ENCODE results near the gene COL13A1. TPM values are rescaled to one million over a fixed set of nuclear protein-coding genes. Genes with fewer than 3 reads are reported as not detected.

COL13A1 gene
- polyA plus RNA-seq, 1 donor, result 9.6 TPM

- no CpG with 5 or more reads among the region's 5 CpGs for WGBS (ENCODE audit: insufficient coverage, low lambda C conversion rate)
- peak in 1 of 2 donors; percentile 66 for DNase-seq
- H3K27ac ChIP-seq (ENCODE audit: low read length), result no peak overlapping the region
- H3K9me3 ChIP-seq (ENCODE audit: control insufficient read depth, low read depth, low read length), result no peaks in the 10 kb centered on the region
- no peaks in the 10 kb centered on the region for H3K27me3 ChIP-seq (ENCODE audit: control insufficient read depth, insufficient read depth, low read length)
- no peaks in the 10 kb centered on the region for H3K36me3 ChIP-seq (ENCODE audit: control insufficient read depth, insufficient read depth, low read length)
- H3K4me1 ChIP-seq (ENCODE audit: control insufficient read depth, insufficient read depth, low read length), result peaks cover 25% of the 10 kb centered on the region
- H3K4me3 ChIP-seq (ENCODE audit: low read length), result no peak overlapping the region
Measured at GRCh38 chr10:69883310-69884023, 81.8 kb downstream of the COL13A1 start.

- WGBS (ENCODE audit: insufficient coverage, low lambda C conversion rate), result no CpG with 5 or more reads among the region's 3 CpGs
- H3K4me1 ChIP-seq (ENCODE audit: control insufficient read depth, insufficient read depth, low read length), result peaks cover 30% of the 10 kb centered on the region
- no peaks in the 10 kb centered on the region for H3K9me3 ChIP-seq (ENCODE audit: control insufficient read depth, low read depth, low read length)
- H3K36me3 ChIP-seq (ENCODE audit: control insufficient read depth, insufficient read depth, low read length), result no peaks in the 10 kb centered on the region
- H3K27me3 ChIP-seq (ENCODE audit: control insufficient read depth, insufficient read depth, low read length), result no peaks in the 10 kb centered on the region
- no peak for DNase-seq
- H3K4me3 ChIP-seq (ENCODE audit: low read length), result no peak overlapping the region
- no peak overlapping the region for H3K27ac ChIP-seq (ENCODE audit: low read length)
Measured at GRCh38 chr10:69884024-69884367, 82.3 kb downstream of the COL13A1 start.

- H3K9me3 ChIP-seq (ENCODE audit: control insufficient read depth, low read depth, low read length), result no peaks in the 10 kb centered on the region
- H3K27ac ChIP-seq (ENCODE audit: low read length), result no peak overlapping the region
- DNase-seq, result no peak
- peaks cover 37% of the 10 kb centered on the region for H3K4me1 ChIP-seq (ENCODE audit: control insufficient read depth, insufficient read depth, low read length)
- H3K36me3 ChIP-seq (ENCODE audit: control insufficient read depth, insufficient read depth, low read length), result no peaks in the 10 kb centered on the region
- H3K4me3 ChIP-seq (ENCODE audit: low read length), result no peak overlapping the region
- WGBS (ENCODE audit: insufficient coverage, low lambda C conversion rate), result 95% methylated on average over 4 of the region's 5 CpGs
- no peaks in the 10 kb centered on the region for H3K27me3 ChIP-seq (ENCODE audit: control insufficient read depth, insufficient read depth, low read length)
Measured at GRCh38 chr10:69884686-69885085, 83.0 kb downstream of the COL13A1 start.

- peaks cover 45% of the 10 kb centered on the region for H3K4me1 ChIP-seq (ENCODE audit: control insufficient read depth, insufficient read depth, low read length)
- no peaks in the 10 kb centered on the region for H3K36me3 ChIP-seq (ENCODE audit: control insufficient read depth, insufficient read depth, low read length)
- H3K27me3 ChIP-seq (ENCODE audit: control insufficient read depth, insufficient read depth, low read length), result no peaks in the 10 kb centered on the region
- no peaks in the 10 kb centered on the region for H3K9me3 ChIP-seq (ENCODE audit: control insufficient read depth, low read depth, low read length)
- DNase-seq, result no peak
- no peak overlapping the region for H3K27ac ChIP-seq (ENCODE audit: low read length)
- no peak overlapping the region for H3K4me3 ChIP-seq (ENCODE audit: low read length)
- no CpG with 5 or more reads among the region's 8 CpGs for WGBS (ENCODE audit: insufficient coverage, low lambda C conversion rate)
Measured at GRCh38 chr10:69885379-69886013, 83.8 kb downstream of the COL13A1 start.

- Histone ChIP-seq H3K4me3 (ENCODE audit: low read length) (no peak overlapping the region), H3K4me1 (ENCODE audit: control insufficient read depth, insufficient read depth, low read length) (peaks cover 50% of the 10 kb centered on the region), H3K27me3 (ENCODE audit: control insufficient read depth, insufficient read depth, low read length) (no peaks in the 10 kb centered on the region), H3K36me3 (ENCODE audit: control insufficient read depth, insufficient read depth, low read length) (no peaks in the 10 kb centered on the region), H3K9me3 (ENCODE audit: control insufficient read depth, low read depth, low read length) (no peaks in the 10 kb centered on the region), H3K27ac (ENCODE audit: low read length) (no peak overlapping the region)
- WGBS (ENCODE audit: insufficient coverage, low lambda C conversion rate), result no CpG with 5 or more reads among the region's 12 CpGs
- peak in 1 of 2 donors; percentile 43 for DNase-seq
Measured at GRCh38 chr10:69888882-69889584, 87.3 kb downstream of the COL13A1 start.

- no peaks in the 10 kb centered on the region for H3K27me3 ChIP-seq (ENCODE audit: control insufficient read depth, insufficient read depth, low read length)
- peak overlapping the region; percentile 72 for H3K27ac ChIP-seq (ENCODE audit: low read length)
- H3K36me3 ChIP-seq (ENCODE audit: control insufficient read depth, insufficient read depth, low read length), result no peaks in the 10 kb centered on the region
- no peaks in the 10 kb centered on the region for H3K9me3 ChIP-seq (ENCODE audit: control insufficient read depth, low read depth, low read length)
- peaks cover 43% of the 10 kb centered on the region for H3K4me1 ChIP-seq (ENCODE audit: control insufficient read depth, insufficient read depth, low read length)
- peak; percentile 57 to 73 for DNase-seq
- H3K4me3 ChIP-seq (ENCODE audit: low read length), result no peak overlapping the region
- WGBS (ENCODE audit: insufficient coverage, low lambda C conversion rate), result no CpG with 5 or more reads among the region's 7 CpGs
Measured at GRCh38 chr10:69890065-69890847, 88.5 kb downstream of the COL13A1 start.

- Histone ChIP-seq H3K4me1 (ENCODE audit: control insufficient read depth, insufficient read depth, low read length) (peaks cover 43% of the 10 kb centered on the region), H3K4me3 (ENCODE audit: low read length) (no peak overlapping the region), H3K27me3 (ENCODE audit: control insufficient read depth, insufficient read depth, low read length) (no peaks in the 10 kb centered on the region), H3K27ac (ENCODE audit: low read length) (peak overlapping the region; percentile 72), H3K36me3 (ENCODE audit: control insufficient read depth, insufficient read depth, low read length) (no peaks in the 10 kb centered on the region), H3K9me3 (ENCODE audit: control insufficient read depth, low read depth, low read length) (no peaks in the 10 kb centered on the region)
- peak; percentile 85 to 94 for DNase-seq
- 40% methylated on average over 3 of the region's 9 CpGs for WGBS (ENCODE audit: insufficient coverage, low lambda C conversion rate)
Measured at GRCh38 chr10:69891057-69891617, 89.4 kb downstream of the COL13A1 start.

GRCh38 chr10:69892406-69892805, 90.7 kb downstream of the COL13A1 start:
- no peak overlapping the region for H3K27ac ChIP-seq (ENCODE audit: low read length)

GRCh38 chr10:69892816-69893215, 91.1 kb downstream of the COL13A1 start:
- Histone ChIP-seq H3K27me3 (ENCODE audit: control insufficient read depth, insufficient read depth, low read length) (no peaks in the 10 kb centered on the region), H3K27ac (ENCODE audit: low read length) (no peak overlapping the region), H3K36me3 (ENCODE audit: control insufficient read depth, insufficient read depth, low read length) (no peaks in the 10 kb centered on the region), H3K9me3 (ENCODE audit: control insufficient read depth, low read depth, low read length) (no peaks in the 10 kb centered on the region), H3K4me1 (ENCODE audit: control insufficient read depth, insufficient read depth, low read length) (peaks cover 36% of the 10 kb centered on the region), H3K4me3 (ENCODE audit: low read length) (no peak overlapping the region)
- DNase-seq, result no peak
- WGBS (ENCODE audit: insufficient coverage, low lambda C conversion rate), result no CpG with 5 or more reads among the region's 10 CpGs

More at GRCh38 chr10:69892406-69892805, 90.7 kb downstream of the COL13A1 start:
- H3K4me1 ChIP-seq (ENCODE audit: control insufficient read depth, insufficient read depth, low read length), result peaks cover 38% of the 10 kb centered on the region
- no CpG with 5 or more reads among the region's 7 CpGs for WGBS (ENCODE audit: insufficient coverage, low lambda C conversion rate)
- DNase-seq, result no peak
- H3K36me3 ChIP-seq (ENCODE audit: control insufficient read depth, insufficient read depth, low read length), result no peaks in the 10 kb centered on the region
- H3K27me3 ChIP-seq (ENCODE audit: control insufficient read depth, insufficient read depth, low read length), result no peaks in the 10 kb centered on the region
- H3K4me3 ChIP-seq (ENCODE audit: low read length), result no peak overlapping the region
- H3K9me3 ChIP-seq (ENCODE audit: control insufficient read depth, low read depth, low read length), result no peaks in the 10 kb centered on the region

Data from large intestine (tissue), 3 donors.